Omental fat pad (tissue), 4 donors: Measurements from ENCODE around the gene PLA2R1. TPM values are rescaled to one million over a fixed set of nuclear protein-coding genes. Genes with fewer than 3 reads are reported as not detected.
A peak's percentile ranks its signal among the peaks of the same experiment; 100 is the strongest.

Source experiments
- ATAC-seq: fragments of 150-250 bp; one replicate; pipeline ENCODE4 v1.9.1; 2016; ENCODE audit warnings: mild to moderate bottlenecking, moderate library complexity; ENCODE audit not compliant: low FRiP score
- DNase-seq: peaks from one replicate; pipeline ENCODE4 v3.0.0-alpha.2; 2019; ENCODE audit warnings: low spot score
- total RNA-seq, 4 donors: library from RNA; depleted of rRNA; stranded (reverse); fragments of >200 nt; gene quantifications; one replicate each; pipeline ENCODE4 v1.1.0, GENCODE V29; 2016
- TF ChIP-seq, protein P1 (sequence below), 3 donors: fragments of 450-650 bp; IDR thresholded peaks; one replicate each; pipeline ENCODE4 v1.5.1; 2016 to 2017; ENCODE audit warnings: antibody characterized with exemption in 3 of 3, mild to moderate bottlenecking in 3 of 3, moderate library complexity in 2 of 3

PLA2R1 gene
- total RNA-seq, 4 donors from 2014 or later = 6.5 to 13.5 (median 12.5) TPM

DNA sequence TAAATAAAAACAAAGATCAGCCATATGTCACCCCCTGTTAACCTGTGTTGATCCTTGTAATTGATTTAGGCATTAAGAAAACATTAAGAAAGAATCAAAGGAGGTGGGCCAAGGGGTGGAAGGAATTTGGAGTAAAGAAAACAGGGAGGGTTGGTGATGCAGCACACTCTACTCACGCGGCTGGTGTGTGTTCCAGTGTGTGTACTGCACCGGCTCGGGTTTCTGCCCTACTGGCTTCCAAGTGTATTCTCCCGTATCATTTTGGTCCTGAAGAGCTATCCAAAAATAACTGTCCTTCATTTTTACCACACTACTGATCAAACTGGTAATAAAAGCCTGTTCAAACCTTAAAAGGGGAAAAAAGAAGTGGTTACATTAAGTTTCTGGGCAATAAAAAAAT is 56.9 kb downstream of the PLA2R1 start:
- TF ChIP-seq, protein P1, sequence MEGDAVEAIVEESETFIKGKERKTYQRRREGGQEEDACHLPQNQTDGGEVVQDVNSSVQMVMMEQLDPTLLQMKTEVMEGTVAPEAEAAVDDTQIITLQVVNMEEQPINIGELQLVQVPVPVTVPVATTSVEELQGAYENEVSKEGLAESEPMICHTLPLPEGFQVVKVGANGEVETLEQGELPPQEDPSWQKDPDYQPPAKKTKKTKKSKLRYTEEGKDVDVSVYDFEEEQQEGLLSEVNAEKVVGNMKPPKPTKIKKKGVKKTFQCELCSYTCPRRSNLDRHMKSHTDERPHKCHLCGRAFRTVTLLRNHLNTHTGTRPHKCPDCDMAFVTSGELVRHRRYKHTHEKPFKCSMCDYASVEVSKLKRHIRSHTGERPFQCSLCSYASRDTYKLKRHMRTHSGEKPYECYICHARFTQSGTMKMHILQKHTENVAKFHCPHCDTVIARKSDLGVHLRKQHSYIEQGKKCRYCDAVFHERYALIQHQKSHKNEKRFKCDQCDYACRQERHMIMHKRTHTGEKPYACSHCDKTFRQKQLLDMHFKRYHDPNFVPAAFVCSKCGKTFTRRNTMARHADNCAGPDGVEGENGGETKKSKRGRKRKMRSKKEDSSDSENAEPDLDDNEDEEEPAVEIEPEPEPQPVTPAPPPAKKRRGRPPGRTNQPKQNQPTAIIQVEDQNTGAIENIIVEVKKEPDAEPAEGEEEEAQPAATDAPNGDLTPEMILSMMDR (IDR thresholded peaks at IDR 0.05) = no peak
- DNase-seq (no peak), ATAC-seq (no peak)

DNA sequence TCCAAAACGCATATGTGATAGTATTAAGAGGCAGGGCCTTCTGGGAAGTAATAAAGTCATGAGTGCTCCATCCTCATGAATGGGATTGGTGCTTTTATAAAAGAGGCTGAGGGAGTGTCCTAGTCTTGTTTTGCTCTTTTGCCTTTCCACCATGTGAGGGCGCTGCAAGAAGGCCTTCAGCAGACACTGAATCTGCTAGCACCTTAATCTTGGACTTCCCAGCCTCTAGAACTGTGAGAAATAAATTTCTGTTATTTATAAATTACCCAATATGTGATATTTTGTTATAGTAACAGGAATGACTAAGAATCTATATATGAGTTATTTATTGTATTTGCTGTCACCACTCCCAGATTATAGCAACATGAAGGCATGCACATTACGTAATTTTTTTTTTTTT is 63.5 kb downstream of the PLA2R1 start:
- TF ChIP-seq, protein P1 (IDR thresholded peaks at IDR 0.05) = no peak
- DNase-seq = no peak
- no peak for ATAC-seq

DNA sequence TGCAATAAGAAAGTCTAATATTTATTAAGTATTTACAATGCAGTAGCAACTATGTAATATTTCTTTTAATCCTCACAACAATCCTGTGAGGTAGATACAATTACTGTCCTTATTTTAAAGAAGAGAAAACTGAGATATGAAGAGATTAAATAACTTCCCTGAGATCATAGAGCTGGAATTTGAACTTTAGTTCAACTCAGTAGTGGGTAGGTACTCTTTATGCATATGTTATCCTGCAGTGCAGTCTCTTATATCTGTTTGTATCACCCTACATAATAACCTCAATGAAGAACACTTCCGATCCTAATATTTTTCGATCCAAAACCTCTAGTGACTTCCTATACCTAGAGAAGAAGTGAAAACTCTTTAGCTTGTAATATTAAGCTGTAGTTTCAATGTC is 64.2 kb downstream of the PLA2R1 start:
- DNase-seq (no peak), ATAC-seq (no peak)

DNA sequence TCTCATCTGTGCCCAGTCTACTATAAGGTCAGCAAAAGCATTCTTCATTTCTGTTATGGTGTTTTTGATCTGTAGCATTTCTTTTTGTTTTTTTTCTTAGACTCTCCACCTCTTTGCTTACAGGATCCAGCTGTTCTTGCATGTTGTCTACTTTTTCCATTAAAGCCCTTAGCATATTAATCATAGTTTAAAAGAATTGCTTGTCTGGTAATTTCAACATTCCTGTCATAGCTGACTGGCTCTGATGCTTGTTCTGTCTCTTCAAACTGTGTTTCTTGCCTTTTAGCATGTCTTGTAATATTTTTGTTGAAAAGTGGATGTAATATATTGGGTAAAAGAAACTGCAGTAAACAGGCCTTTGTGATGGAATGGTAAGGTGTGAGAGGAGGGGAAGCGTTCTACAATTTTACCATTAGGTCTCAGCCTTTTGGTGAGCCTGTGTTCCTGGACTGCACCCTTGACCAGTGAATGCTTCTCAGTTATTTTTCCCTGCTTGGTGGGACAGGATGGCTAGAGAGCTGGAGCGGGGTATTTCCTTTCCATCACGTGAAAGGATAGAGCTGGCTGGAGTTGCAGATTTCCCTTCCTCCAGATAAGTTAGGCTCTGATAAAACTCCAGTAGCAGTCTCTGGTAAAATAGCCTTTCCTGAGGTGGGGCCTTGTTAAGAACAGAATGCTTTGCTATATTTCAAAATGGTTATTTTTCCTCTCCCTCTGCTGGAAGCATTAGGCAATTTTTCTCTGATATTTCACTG is 65.4 kb downstream of the PLA2R1 start:
- DNase-seq = no peak
- TF ChIP-seq, protein P1 (IDR thresholded peaks at IDR 0.05) = no peak
- ATAC-seq = peak; percentile 48

More for the DNA sequence above, 64.2 kb downstream of the PLA2R1 start:
- TF ChIP-seq, protein P1 (IDR thresholded peaks at IDR 0.05) = no peak

DNA sequence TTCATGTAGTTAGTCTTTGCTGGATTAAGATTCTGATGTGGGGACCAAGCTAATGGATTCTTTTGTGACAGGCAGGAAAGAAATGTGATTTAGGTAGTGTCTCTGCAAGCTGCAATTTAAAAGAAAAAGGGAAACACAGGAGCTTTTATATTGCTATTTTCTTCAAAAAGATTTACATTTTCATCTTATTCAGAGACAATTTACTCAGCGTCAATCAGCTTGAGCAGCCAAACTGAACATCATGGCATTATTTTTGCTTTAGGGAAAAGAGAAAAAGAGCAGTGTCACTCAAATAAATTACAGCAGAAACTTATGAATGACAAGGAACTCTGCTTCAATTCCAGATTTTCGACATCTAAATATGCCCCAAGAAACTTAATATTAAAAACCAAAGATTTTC is 67.4 kb downstream of the PLA2R1 start:
- TF ChIP-seq, protein P1 (IDR thresholded peaks at IDR 0.05) = no peak
- no peak for DNase-seq
- no peak for ATAC-seq

DNA sequence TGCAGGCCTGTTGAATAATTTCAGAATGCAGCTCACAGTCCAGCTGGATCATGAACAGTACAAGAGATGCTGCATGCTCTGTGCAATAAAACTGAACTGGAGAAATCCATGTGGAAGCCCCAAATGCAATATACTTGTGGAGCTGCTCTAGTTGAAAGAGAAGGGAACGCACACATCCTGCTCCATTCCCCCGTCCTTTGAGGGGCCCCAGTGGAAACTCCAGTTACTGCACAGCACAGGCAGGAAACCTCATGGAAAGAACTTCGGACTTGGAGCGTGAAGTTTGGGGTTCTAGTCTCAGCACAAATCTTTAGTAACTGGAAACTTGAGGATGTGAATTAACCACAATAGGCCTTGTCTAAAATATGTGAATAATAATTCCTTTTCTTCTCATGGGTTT is 73.2 kb downstream of the PLA2R1 start:
- no peak for DNase-seq
- TF ChIP-seq, protein P1 (IDR thresholded peaks at IDR 0.05) = no peak
- no peak for ATAC-seq

DNA sequence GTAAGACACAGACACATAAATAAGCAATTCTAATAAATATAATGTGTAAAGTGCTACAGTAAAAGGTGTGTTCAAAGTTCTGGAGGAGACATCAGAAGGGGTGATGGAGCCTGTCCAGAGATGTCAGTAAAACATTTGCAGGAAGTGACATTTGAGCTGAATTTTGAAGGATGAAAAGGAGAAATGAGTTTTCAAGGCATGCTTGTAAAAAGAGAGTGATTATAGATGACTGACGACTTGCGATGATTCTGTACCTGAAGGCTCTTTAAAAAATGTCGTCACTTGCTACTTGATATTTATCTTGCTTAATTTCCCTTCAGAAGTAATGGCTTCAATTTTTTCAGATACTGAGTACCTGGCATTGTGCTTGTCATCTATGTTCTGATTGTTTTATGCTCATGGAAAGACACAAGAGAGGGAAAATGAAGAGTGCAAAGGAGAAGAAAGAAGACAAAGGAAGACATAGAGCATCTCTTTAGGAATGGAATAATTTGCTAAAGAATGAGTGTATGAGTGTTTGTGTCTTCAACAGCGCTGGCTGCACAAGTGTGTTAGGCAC is 73.9 kb downstream of the PLA2R1 start:
- no peak for ATAC-seq

More for the DNA sequence above, 73.9 kb downstream of the PLA2R1 start:
- DNase-seq = no peak
- TF ChIP-seq, protein P1 (IDR thresholded peaks at IDR 0.05) = no peak
